Esophagus squamous epithelium (tissue), 4 donors: Measurements from ENCODE around the gene ANKRD9.

Source experiments
- CTCF ChIP-seq, 6 experiments: fragments of 450-650 bp in 4 of 6; fragments of 200-600 bp in 2 of 6; sonication (generic) in 2 of 6; IDR thresholded peaks; one replicate each; pipeline ENCODE4 v1.5.1; 2016 to 2019; ENCODE audit warnings: antibody characterized with exemption in 6 of 6, mild to moderate bottlenecking in 4 of 6, moderate library complexity in 4 of 6
- POLR2A ChIP-seq, 4 donors: fragments of 450-650 bp; IDR thresholded peaks; one replicate each; pipeline ENCODE4 v1.6.1; 2017; ENCODE audit warnings: antibody characterized with exemption in 4 of 4, mild to moderate bottlenecking in 4 of 4, moderate library complexity in 3 of 4

GRCh38 chr14:102505775-102506625 lies 3.6 kb downstream of the ANKRD9 start:
- TF ChIP-seq CTCF (IDR thresholded peaks at IDR 0.05): no peak
- TF ChIP-seq POLR2A (IDR thresholded peaks at IDR 0.05): no peak
